ENCODE measurements around the gene MFSD6L.
A peak's percentile ranks its signal among the peaks of the same experiment; 100 is the strongest.

Gene MFSD6L, protein sequence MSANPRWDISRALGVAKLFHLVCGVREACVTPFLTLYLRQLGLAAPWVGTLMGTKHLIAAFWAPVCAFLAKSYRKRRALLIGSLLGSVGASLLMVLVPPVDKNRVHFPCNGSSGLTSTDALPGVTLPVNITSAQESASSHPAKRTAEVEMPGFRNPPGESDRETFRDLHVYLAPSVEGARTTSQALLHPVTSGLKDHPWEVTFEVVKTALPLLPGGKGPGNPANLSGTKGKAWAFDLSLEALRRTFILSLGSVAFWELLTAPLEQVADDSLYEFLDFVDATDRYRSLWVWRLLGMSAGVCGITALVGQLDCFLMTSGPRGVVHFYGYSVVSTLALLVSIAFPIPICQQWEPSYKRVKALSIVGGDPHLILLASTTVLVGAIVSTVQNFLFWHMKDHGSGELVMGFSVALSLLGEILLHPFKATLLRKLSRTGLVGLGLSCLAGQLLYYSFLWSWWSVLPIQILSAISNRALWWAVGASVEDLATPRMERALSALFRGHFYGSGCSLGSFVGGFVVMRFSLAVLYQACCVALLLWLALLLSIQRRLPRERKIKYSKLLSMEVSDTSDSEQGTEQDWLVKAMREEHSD

DNA sequence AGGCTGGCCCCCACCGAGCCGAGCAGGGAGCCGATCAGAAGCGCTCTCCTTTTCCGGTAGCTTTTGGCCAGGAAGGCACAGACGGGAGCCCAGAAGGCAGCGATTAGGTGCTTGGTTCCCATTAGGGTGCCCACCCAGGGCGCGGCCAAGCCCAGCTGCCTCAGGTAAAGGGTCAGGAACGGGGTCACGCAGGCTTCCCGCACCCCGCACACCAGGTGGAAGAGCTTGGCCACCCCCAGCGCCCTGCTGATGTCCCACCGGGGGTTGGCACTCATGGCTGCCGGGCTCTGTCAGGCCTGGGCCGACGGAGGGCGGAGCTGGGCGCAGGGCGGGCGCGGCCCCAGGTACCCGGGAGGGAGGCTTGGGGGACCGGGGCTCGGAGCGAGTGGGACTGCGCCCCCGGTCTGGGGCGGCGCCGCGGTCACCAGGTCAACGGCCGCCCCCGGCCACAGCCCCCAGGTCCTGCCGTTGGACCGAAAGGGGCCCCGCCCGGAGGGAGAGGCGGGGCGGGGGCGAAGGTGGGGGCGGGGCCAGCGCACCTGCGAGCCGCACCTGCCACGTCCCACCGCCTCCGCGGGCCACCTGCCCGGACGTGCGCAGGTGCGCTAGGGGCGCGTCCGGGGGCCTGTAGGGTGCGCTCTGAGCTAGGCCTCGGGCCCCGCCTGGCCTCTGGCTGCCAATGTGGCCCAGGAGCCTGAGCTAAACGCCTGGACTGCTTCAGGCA lies at the start of gene MFSD6L:
MFSD6L (minus strand) TSS at position 520 of the 724 bp plus-strand sequence; CDS start at position 275, 245 bp downstream.
- no peak for DNase-seq (ENCODE audit: low read depth in 2 of 2)

- no peak for DNase-seq (ENCODE audit: low read depth in 2 of 2)
Observed at GRCh38 chr17:8847891-8848290, 48.7 kb upstream of the MFSD6L start.

DNA sequence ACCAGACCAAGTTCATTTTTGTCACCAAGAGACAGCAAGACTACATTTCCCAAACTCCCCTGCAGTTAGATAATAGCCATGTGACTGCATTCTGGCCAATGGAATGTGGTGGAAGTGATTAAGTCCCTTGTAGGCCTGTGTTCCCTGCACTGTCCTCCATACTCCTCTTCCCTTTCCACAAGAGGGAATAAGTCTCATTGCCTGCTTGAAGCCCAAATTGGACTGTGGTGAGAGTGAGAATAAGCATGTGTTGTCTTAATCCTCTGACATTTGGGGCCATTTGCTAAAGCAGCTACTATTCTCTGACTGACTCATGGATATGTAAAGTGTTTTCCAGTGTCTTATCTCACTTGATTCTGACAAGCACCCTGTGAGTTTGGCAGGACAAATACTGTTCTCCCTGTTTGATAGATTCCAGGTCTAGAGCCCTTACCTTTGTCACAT lies 47.6 kb upstream of the MFSD6L start:
- no peak for DNase-seq (ENCODE audit: low read depth in 2 of 2)

- DNase-seq (ENCODE audit: low read depth in 2 of 2), result no peak
Observed at GRCh38 chr17:8844229-8845218, 45.4 kb upstream of the MFSD6L start.

DNA sequence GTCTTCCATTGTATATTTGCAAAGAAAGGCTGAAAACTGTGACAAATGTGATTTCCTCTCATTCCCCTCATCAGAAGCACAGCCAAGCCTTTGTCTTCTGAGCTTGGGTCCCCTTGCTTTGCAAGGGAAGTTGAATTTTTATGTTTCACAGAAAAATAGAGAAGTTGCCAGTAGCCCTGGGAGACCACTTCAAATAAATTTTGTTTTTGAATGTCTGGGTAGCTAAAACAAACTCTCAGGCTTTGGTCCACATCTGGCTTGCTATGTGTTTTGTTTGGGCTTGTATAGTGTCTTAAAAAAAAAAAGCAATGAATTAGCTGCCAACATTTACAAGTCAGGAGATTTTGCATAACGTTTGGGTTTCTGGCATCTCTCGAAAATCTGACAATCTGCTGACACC lies 44.2 kb upstream of the MFSD6L start:
- DNase-seq (ENCODE audit: low read depth in 2 of 2), result no peak

- DNase-seq (ENCODE audit: low read depth in 2 of 2), result no peak
Observed at GRCh38 chr17:8841844-8842243, 42.7 kb upstream of the MFSD6L start.

- no peak for DNase-seq (ENCODE audit: low read depth in 2 of 2)
Observed at GRCh38 chr17:8839410-8839935, 40.3 kb upstream of the MFSD6L start.

- DNase-seq (ENCODE audit: low read depth in 2 of 2), result no peak
Observed at GRCh38 chr17:8838551-8839095, 39.5 kb upstream of the MFSD6L start.

DNA sequence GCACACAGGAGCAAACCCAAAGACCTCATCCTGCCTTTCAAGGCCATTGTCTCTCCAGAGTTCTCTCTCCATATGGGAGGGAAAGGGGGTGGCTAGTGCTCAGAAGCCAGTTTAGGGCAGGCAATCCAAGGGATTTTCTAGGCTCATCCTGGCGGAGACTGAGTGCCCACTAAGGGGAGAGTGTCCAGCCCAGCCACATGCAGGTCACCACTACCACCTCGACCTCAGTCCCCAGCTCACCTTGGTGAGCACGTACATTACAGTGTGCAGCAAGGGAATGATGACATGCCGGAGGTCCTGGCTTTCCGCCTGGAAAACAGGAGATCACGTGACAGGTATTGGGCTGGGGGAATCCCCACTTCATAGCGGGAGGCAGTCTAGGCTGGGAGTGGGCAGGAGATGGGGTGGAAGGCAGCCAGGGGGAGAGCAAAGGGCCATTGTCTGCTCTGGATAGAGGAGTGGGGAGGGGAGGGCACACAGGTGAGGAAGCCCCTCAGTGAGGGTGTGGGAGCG lies 38.5 kb upstream of the MFSD6L start:
- no peak for DNase-seq (ENCODE audit: low read depth in 2 of 2)

DNA sequence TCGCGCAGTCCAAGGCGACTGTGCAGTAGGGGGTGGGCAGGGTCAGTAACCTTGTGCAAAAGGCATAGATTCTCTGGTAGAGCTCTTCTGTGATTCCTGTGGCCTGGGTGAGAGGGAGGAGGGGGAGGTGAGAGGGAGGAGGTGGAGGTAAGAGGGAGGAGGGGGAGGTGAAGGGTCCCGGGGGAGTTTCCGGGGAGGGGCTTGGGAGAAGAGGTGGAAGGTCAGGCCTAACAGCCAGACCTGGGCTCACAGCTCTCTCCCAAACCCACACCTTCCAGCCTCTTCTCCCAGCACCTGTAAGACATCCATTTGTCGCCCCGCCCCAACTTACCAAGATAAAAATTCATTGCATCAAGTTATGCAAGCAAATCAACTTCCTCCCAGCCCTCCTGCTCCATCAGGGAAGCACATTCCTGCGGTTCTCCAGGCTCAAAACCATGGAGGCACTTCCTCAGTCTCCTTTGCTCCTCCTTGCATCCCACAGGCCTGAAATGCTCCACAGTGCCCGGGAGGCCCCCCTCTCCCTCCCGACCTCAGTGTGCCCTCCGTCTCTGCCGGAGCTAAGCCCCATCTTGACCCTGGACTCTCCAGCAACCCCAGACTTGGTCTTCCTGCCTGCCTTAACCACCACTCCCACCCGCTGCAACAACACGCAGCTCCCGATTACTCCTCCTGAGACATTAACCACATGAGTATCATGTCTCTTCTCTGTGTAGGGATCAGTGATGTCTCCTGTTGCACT lies 37.8 kb upstream of the MFSD6L start:
- DNase-seq (ENCODE audit: low read depth in 2 of 2), result no peak

DNA sequence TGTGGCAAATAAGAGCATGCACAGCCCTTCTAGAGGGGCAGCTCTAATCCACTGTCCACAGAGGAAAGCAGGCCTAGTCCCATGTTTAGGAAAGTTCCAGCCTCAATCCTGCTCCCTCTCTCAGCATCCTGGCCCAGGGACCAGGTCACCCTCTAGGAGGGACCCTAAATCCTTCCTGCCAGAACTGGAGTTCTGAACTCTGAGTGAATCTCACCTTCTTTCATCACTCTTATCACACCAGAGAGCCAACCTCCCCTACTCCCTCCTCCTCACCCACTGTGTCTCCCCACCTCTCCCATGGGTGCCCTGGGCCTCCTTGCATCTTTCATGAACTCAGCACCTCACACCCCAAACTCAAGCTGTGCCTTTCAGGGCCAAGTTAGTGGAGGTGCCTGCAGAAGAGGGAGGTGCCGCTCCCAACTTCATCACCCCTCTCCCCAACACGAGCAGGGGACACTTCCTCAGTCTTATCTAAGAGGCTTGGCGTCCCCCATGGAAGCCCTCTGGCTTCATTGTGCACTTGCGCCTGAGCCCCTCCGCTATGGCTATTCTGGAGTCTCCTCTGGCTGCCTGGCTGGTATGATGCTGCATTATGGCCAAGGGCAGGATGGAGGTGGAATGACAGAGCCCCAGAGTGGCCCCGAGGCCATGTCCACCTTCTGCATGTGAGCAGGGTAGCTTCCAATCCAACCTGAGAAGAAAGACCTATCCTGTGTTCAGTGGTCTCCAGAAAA lies 36.6 kb upstream of the MFSD6L start:
- no peak for DNase-seq (ENCODE audit: low read depth in 2 of 2)

- no peak for DNase-seq (ENCODE audit: low read depth in 2 of 2)
Observed at GRCh38 chr17:8835106-8835505, 35.9 kb upstream of the MFSD6L start.

- DNase-seq (ENCODE audit: low read depth in 2 of 2), result peak in 1 of 2 donors; percentile 3
Observed at GRCh38 chr17:8832711-8833352, 33.7 kb upstream of the MFSD6L start.

GRCh38 chr17:8831234-8831849 lies 32.2 kb upstream of the MFSD6L start:
- DNase-seq (ENCODE audit: low read depth in 2 of 2), result no peak

- no peak for DNase-seq (ENCODE audit: low read depth in 2 of 2)
Observed at GRCh38 chr17:8830141-8830540, 31.0 kb upstream of the MFSD6L start.

- no peak for DNase-seq (ENCODE audit: low read depth in 2 of 2)
Observed at GRCh38 chr17:8829036-8829941, 30.1 kb upstream of the MFSD6L start.

DNA sequence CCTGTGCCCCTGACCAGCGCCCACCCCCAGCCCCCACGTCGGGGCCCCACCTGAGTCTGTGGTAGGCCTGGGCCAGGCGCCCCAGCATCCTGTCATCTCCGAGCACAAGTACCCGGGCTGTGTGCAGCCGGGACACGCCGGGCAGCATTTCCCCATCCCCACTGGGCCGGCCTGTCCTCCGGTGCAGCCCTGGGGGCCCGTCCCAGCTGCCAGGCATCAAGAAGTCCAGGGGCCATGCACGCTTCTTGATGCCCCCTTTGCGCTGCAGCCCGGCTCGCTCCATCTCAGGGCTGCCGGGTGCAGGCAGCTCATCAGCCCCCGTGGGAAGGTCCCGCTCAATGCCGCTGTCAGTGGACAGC lies 29.3 kb upstream of the MFSD6L start:
- no peak for DNase-seq (ENCODE audit: low read depth in 2 of 2)
